EH (cell line): Measurements from ENCODE around the gene DAZ2.
"Not testable (repeated sequence)": the region's sequence is repeated elsewhere in the genome, so short reads cannot be mapped to it uniquely, and the experiment has no call there.

ENCODE experiments used
- DNase-seq: peaks from one replicate; pipeline ENCODE4 v3.0.0-alpha.2; 2015; ENCODE audit warnings: low read depth

Gene DAZ2, protein sequence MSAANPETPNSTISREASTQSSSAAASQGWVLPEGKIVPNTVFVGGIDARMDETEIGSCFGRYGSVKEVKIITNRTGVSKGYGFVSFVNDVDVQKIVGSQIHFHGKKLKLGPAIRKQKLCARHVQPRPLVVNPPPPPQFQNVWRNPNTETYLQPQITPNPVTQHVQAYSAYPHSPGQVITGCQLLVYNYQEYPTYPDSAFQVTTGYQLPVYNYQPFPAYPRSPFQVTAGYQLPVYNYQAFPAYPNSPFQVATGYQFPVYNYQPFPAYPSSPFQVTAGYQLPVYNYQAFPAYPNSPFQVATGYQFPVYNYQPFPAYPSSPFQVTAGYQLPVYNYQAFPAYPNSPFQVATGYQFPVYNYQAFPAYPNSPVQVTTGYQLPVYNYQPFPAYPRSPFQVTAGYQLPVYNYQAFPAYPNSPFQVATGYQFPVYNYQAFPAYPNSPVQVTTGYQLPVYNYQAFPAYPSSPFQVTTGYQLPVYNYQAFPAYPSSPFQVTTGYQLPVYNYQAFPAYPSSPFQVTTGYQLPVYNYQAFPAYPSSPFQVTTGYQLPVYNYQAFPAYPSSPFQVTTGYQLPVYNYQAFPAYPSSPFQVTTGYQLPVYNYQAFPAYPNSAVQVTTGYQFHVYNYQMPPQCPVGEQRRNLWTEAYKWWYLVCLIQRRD

DNA sequence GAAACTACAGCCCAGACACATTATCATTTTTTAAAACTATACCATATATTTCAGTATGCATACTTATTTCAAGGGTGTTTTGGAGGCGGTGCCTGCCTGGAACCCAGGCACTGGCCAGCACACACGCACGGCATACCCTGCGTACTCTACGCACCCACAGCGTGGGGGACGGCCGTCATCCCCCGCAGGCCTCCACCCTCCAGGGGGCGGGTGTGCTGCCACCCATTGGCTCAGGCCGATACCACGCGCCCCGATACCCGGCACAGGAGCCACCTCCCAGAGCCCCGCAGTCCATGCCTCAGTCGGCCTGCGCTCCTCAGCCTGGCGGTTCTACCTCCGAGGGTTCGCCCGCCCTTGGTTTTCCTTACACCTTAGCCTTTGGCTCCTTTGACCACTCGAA, at the start of gene DAZ2:
DAZ2 (plus strand) TSS at position 301 of the 400 bp plus-strand sequence. CDS start 208 bp downstream, outside the sequence.
- DNase-seq = not testable (repeated sequence)

DNA sequence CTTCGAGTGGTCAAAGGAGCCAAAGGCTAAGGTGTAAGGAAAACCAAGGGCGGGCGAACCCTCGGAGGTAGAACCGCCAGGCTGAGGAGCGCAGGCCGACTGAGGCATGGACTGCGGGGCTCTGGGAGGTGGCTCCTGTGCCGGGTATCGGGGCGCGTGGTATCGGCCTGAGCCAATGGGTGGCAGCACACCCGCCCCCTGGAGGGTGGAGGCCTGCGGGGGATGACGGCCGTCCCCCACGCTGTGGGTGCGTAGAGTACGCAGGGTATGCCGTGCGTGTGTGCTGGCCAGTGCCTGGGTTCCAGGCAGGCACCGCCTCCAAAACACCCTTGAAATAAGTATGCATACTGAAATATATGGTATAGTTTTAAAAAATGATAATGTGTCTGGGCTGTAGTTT, 20.4 kb upstream of the DAZ2 start, which contains the start of gene DAZ1:
DAZ1 (minus strand) TSS at position 101 of the 400 bp plus-strand sequence. CDS start 208 bp downstream, outside the sequence.
- DNase-seq = not testable (repeated sequence)

DNA sequence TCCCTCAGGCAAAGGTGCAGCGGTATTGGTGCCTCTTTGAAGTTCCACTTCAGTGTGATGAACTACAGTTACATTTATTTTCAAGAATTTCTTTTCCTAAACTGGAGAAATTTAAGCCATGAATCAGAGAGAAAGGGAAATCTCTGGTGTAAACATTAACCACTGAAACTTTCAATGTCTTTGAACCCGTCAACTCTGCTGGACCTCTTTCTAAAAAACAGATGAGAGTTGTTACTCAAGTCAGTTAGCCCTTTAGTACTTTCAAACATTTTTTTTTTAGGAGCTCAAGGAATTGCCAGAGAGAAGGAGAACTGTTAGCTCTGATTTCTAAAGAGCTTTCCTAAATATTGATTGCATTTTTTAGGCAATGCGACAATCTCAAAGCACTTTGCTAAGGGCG, 11.9 kb upstream of the DAZ2 start:
- DNase-seq = not testable (repeated sequence)

DNA sequence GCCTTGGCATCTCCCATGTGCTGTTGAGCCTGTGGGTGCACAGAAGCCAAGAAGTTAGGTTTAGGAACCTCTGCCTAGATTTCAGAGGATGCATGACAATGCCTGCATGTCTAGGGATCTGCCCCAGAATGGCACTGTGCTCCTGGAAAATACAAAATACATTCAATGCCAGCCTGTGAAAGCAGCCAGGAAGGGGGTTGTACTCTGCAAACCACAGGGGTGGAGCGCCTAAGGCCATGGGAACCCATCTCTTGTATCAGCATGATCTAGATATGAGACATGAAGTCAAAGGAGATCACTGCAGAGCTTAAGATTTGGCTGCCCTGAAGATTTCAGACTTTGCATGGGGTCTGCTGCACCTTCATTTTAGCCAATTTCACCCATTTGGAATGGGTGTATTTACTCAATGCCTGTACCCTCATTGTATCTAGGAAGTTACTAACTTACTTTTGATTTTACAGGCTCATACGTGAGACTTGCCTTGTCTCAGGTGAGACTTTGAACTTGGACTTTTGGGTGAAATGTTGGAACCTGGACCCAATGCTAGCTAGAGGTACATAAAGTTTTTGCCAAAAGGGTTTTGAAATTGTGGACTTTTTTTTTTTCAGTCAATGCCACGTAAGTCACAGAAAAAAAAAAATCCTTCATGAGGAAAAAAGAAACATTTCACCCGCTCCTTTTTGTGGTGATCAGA, 9.4 kb upstream of the DAZ2 start:
- DNase-seq = not testable (repeated sequence)

DNA sequence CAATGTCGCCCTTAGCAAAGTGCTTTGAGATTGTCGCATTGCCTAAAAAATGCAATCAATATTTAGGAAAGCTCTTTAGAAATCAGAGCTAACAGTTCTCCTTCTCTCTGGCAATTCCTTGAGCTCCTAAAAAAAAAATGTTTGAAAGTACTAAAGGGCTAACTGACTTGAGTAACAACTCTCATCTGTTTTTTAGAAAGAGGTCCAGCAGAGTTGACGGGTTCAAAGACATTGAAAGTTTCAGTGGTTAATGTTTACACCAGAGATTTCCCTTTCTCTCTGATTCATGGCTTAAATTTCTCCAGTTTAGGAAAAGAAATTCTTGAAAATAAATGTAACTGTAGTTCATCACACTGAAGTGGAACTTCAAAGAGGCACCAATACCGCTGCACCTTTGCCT, 8.7 kb upstream of the DAZ2 start:
- DNase-seq = not testable (repeated sequence)
